ENCODE results near the gene ADSS1. TPM values are rescaled to one million over a fixed set of nuclear protein-coding genes. Genes with fewer than 3 reads are reported as not detected.

ADSS1 gene
- total RNA-seq, 4 donors from 2014 or later: 11.0 to 18.6 (median 17.1) TPM

DNA sequence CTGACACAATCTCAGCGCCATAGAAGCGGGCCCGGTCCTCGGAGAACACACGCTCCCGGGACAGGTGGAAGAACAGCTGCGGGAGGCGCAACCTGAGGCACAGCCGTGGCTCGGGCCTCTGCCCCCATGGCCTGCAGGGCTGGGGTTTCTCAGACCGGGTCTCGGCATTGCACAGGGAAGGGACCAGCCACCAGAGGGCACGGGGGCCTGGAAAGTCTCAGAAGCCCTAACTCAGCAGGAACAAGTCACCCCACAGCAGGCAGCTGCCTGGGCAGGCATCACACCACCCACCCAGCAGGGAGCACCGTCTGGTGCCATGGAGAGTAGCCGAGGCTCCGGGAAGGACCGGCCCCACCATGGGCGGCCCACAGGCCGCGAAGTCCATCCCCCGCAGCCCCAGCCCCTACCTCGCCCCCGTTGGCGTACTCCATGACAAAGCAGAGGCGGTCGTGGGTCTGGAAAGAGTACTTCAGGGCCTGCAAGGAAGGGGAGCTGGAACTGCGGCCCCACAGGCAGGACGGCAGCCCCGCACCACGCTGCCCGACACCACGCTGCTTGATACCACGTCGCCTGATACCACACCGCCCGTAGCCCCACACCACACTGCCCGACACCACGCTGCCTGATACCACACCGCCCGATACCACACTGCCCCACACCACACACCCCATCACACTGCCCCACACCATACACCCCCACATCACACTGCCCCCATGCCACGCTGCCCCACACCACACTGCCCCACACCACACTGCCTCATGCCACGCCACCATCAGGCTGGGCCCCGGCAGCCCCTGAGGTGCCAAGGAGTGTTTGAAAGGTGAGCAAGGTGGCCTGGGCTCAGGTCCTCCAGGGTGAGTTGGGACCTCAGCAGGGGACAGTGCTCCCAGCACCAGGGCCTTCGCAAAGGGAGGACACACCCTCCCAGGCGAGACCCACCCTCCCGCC is 49.8 kb downstream of the ADSS1 start:
- Histone ChIP-seq H3K27me3 (no peaks in the 10 kb centered on the region), H3K4me1 (peaks cover 0 to 3% (median under 1%) of the 10 kb centered on the region in 4 donors), H3K4me3 (no peak overlapping the region), H3K27ac (no peak overlapping the region), H3K36me3 (peaks cover 0 to 65% (median 0%) of the 10 kb centered on the region in 3 donors), H3K9me3 (no peaks in the 10 kb centered on the region)
- TF ChIP-seq CTCF (IDR thresholded peaks at IDR 0.05): no peak
- TF ChIP-seq POLR2A (IDR thresholded peaks at IDR 0.05): no peak
- no peak for DNase-seq

GRCh38 chr14:104774453-104775072 is 50.5 kb downstream of the ADSS1 start:
- Histone ChIP-seq H3K27me3 (no peaks in the 10 kb centered on the region), H3K9me3 (no peaks in the 10 kb centered on the region), H3K4me1 (no peaks in the 10 kb centered on the region), H3K36me3 (peaks cover 0 to 68% (median 0%) of the 10 kb centered on the region in 3 donors), H3K4me3 (no peak overlapping the region), H3K27ac (no peak overlapping the region)
- DNase-seq: no peak
- TF ChIP-seq POLR2A (IDR thresholded peaks at IDR 0.05) (no peak), CTCF (IDR thresholded peaks at IDR 0.05) (no peak)

GRCh38 chr14:104775073-104775489 is 51.1 kb downstream of the ADSS1 start:
- Histone ChIP-seq H3K4me1 (no peaks in the 10 kb centered on the region), H3K27ac (no peak overlapping the region), H3K27me3 (no peaks in the 10 kb centered on the region), H3K36me3 (peaks cover 0 to 71% (median 0%) of the 10 kb centered on the region in 3 donors), H3K9me3 (no peaks in the 10 kb centered on the region), H3K4me3 (no peak overlapping the region)
- DNase-seq: no peak
- no peak for TF ChIP-seq POLR2A (IDR thresholded peaks at IDR 0.05)
- TF ChIP-seq CTCF (IDR thresholded peaks at IDR 0.05): no peak

DNA sequence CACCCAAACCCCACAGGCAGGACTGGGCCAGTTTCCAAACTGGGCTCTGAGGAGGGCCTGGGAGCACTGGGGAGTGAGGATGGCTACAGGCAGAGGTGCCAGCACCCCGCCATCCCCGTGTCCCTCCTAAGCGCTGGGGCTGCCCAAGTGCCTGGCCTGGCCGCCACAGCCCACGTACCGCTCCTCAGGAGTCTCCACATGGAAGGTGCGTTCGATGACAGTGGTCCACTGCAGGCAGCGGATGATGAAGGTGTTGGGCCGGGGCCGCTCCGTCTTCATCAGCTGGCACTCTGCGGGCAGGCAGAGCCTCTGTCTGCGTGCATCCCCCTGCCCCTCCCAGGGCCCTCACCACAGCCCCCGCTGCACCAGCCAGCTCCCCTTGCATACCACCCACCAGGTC is 52.5 kb downstream of the ADSS1 start:
- no peaks in the 10 kb centered on the region for H3K4me1 ChIP-seq
- H3K36me3 ChIP-seq: peaks cover 0 to 66% (median 0%) of the 10 kb centered on the region in 3 donors
- TF ChIP-seq CTCF (IDR thresholded peaks at IDR 0.05): no peak
- TF ChIP-seq POLR2A (IDR thresholded peaks at IDR 0.05): no peak

DNA sequence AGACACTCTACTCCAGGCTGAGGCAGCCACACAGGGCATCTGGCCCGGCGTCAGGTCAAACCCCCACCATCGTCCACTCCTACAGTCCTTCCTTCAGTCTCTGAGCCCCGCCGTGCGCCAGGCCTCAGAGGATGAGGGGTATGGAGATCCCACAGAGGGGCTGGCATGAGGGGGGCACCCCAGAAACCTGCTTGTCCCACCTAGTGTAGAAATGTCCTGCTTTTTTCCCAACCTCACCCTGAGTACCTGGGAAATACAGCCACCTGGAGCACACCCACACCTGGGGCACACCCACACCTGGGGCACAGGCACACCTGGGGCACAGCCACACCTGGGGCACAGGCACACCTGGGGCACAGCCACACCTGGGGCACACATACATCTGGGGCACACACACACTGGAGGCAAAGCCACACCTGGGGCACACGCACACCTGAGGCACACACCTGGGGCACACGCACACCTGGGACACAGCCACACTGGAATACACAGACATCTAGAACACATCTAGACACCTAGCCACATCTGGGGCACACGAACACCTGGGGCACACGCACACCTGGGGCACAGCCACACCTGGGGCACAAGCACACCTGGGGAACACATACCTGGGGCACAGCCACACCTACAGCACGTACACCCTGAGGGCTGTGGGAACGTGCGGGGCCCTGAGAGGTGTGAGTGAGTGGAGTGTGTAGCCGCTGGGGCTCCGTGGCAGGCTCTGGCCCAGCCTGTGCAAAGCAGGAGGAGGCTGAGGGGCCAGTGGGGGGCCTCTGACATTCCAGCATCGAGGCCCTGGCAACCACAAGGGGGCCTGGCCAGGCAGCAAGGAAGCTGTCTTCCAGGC is 53.2 kb downstream of the ADSS1 start:
- DNase-seq: no peak
- H3K4me1 ChIP-seq: no peaks in the 10 kb centered on the region
- no peaks in the 10 kb centered on the region for H3K27me3 ChIP-seq
- H3K9me3 ChIP-seq: no peaks in the 10 kb centered on the region
- no peak for TF ChIP-seq CTCF (IDR thresholded peaks at IDR 0.05)
- no peak overlapping the region for H3K4me3 ChIP-seq
- no peak overlapping the region for H3K27ac ChIP-seq
- peaks cover 0 to 59% (median 0%) of the 10 kb centered on the region in 3 donors for H3K36me3 ChIP-seq

More for the DNA sequence above, 52.5 kb downstream of the ADSS1 start:
- H3K27ac ChIP-seq: no peak overlapping the region
- no peak overlapping the region for H3K4me3 ChIP-seq
- no peak for DNase-seq
- H3K27me3 ChIP-seq: no peaks in the 10 kb centered on the region
- H3K9me3 ChIP-seq: no peaks in the 10 kb centered on the region

Measured in Peyer's patch (tissue), 4 donors.